KMS-11 (cell line): ENCODE data around the gene PSMG2.

Source experiments
- H2AFZ ChIP-seq: fragments of 200-600 bp; sonication (generic); 2 replicates; pipeline ENCODE4 v1.6.1; 2016; ENCODE audit warnings: antibody characterized with exemption, mixed run types, low read depth
- H3K27ac ChIP-seq: fragments of 200-600 bp; sonication (generic); 2 replicates; pipeline ENCODE4 v1.6.1; 2016; ENCODE audit warnings: mild to moderate bottlenecking, mixed run types
- H3K27me3 ChIP-seq: fragments of 200-600 bp; sonication (generic); 2 replicates; pipeline ENCODE4 v1.6.1; 2017; ENCODE audit warnings: mild to moderate bottlenecking, low read depth, mixed run types, moderate library complexity; ENCODE audit not compliant: insufficient read depth
- H3K36me3 ChIP-seq: fragments of 200-600 bp; sonication (generic); 2 replicates; pipeline ENCODE4 v1.6.1; 2017; ENCODE audit warnings: mild to moderate bottlenecking, mixed run types; ENCODE audit not compliant: insufficient read depth
- H3K4me1 ChIP-seq: fragments of 200-600 bp; sonication (generic); 2 replicates; pipeline ENCODE4 v1.6.1; 2016; ENCODE audit warnings: mild to moderate bottlenecking, low read depth, mixed run types; ENCODE audit not compliant: poor library complexity, severe bottlenecking
- H3K4me2 ChIP-seq: fragments of 200-600 bp; sonication (generic); 2 replicates; pipeline ENCODE4 v1.7.0; 2016; ENCODE audit warnings: mild to moderate bottlenecking, mixed run types
- H3K4me3 ChIP-seq: fragments of 200-600 bp; sonication (generic); IDR thresholded peaks from 2 replicates; pipeline ENCODE4 v1.6.1; 2017; ENCODE audit warnings: low read depth, low read length, mixed read lengths; ENCODE audit not compliant: insufficient read depth
- H3K79me2 ChIP-seq: fragments of 200-600 bp; sonication (generic); 2 replicates; pipeline ENCODE4 v1.6.1; 2016; ENCODE audit warnings: low read depth, mixed run types; ENCODE audit not compliant: insufficient read depth
- H3K9ac ChIP-seq: fragments of 200-600 bp; sonication (generic); 2 replicates; pipeline ENCODE4 v1.6.1; 2016; ENCODE audit warnings: mild to moderate bottlenecking, mixed run types
- H4K20me1 ChIP-seq: fragments of 200-600 bp; sonication (generic); 2 replicates; pipeline ENCODE4 v1.6.1; 2016; ENCODE audit warnings: mild to moderate bottlenecking, mixed run types; ENCODE audit not compliant: insufficient read depth
- CTCF ChIP-seq: fragments of 200-600 bp; sonication (generic); conservative IDR thresholded peaks from 2 replicates; pipeline ENCODE4 v1.6.1; 2017; ENCODE audit warnings: low read depth, mild to moderate bottlenecking, antibody characterized with exemption, low read length, moderate library complexity, mixed read lengths

Gene PSMG2

GRCh38 chr18:12742453-12742852 is 39.6 kb downstream of the PSMG2 start:
- Histone ChIP-seq H3K4me3 (no peak overlapping the region), H3K36me3 (no peaks in the 10 kb centered on the region), H3K27me3 (no peaks in the 10 kb centered on the region), H4K20me1 (no peaks in the 10 kb centered on the region), H3K79me2 (no peaks in the 10 kb centered on the region), H3K4me2 (no peak overlapping the region), H3K4me1 (peaks cover 14% of the 10 kb centered on the region), H3K27ac (no peak overlapping the region), H2AFZ (no peak overlapping the region), H3K9ac (no peak overlapping the region)
- no peak for TF ChIP-seq CTCF

GRCh38 chr18:12744103-12744502 is 41.3 kb downstream of the PSMG2 start:
- Histone ChIP-seq H3K27me3 (no peaks in the 10 kb centered on the region), H3K4me3 (no peak overlapping the region), H3K36me3 (no peaks in the 10 kb centered on the region), H3K9ac (no peak overlapping the region), H3K27ac (no peak overlapping the region), H3K4me2 (no peak overlapping the region), H3K4me1 (peaks cover 30% of the 10 kb centered on the region), H2AFZ (no peak overlapping the region), H3K79me2 (no peaks in the 10 kb centered on the region), H4K20me1 (no peaks in the 10 kb centered on the region)
- TF ChIP-seq CTCF, result peak; percentile 74

GRCh38 chr18:12745095-12745795 is 42.4 kb downstream of the PSMG2 start:
- H3K9ac ChIP-seq, result no peak overlapping the region
- no peaks in the 10 kb centered on the region for H3K36me3 ChIP-seq
- H3K27ac ChIP-seq, result no peak overlapping the region
- H2AFZ ChIP-seq, result no peak overlapping the region
- H3K4me3 ChIP-seq, result no peak overlapping the region
- H3K27me3 ChIP-seq, result no peaks in the 10 kb centered on the region
- H3K4me2 ChIP-seq, result no peak overlapping the region
- no peaks in the 10 kb centered on the region for H4K20me1 ChIP-seq
- H3K79me2 ChIP-seq, result no peaks in the 10 kb centered on the region
- no peak for TF ChIP-seq CTCF
- H3K4me1 ChIP-seq, result peaks cover 40% of the 10 kb centered on the region

GRCh38 chr18:12747530-12748315 is 44.9 kb downstream of the PSMG2 start:
- no peaks in the 10 kb centered on the region for H3K36me3 ChIP-seq
- peak overlapping the region; percentile 33; the same call in 1 of the 2 replicates for H3K27ac ChIP-seq
- no peak overlapping the region for H3K4me3 ChIP-seq
- no peaks in the 10 kb centered on the region for H3K79me2 ChIP-seq
- no peak for TF ChIP-seq CTCF
- no peaks in the 10 kb centered on the region for H3K27me3 ChIP-seq
- no peak overlapping the region for H3K9ac ChIP-seq
- H3K4me1 ChIP-seq, result peaks cover 65% of the 10 kb centered on the region
- H4K20me1 ChIP-seq, result no peaks in the 10 kb centered on the region
- H2AFZ ChIP-seq, result no peak overlapping the region
- H3K4me2 ChIP-seq, result peak overlapping the region; percentile 26
